Activated naive CD4-positive, alpha-beta T cell treated with anti-CD3 and anti-CD28 coated beads, Interleukin-2, amount 50 U/mL, for 72 hours (primary cell): ENCODE results near the gene OMP. TPM values are rescaled to one million over a fixed set of nuclear protein-coding genes. Genes with fewer than 3 reads are reported as not detected.

Experiments
- ATAC-seq, 2 donors: fragments of 150-1000 bp; cut with Tn5 transposase; 2 replicates each; pipeline ENCODE4 v1.10.0; 2021; ENCODE audit warnings: mild to moderate bottlenecking in 2 of 2, moderate library complexity in 2 of 2
- DNase-seq, 2 donors: peaks; one replicate each; pipeline ENCODE4 v3.0.0; 2021 to 2022; ENCODE audit warnings: low spot score in 2 of 2
- H3K27ac Mint-ChIP-seq, 2 donors: one replicate each; pipeline ENCODE4 v1.8.0; 2022; ENCODE audit warnings: mild to moderate bottlenecking in 2 of 2, mixed read lengths in 2 of 2
- H3K36me3 Mint-ChIP-seq, 2 donors: one replicate each; pipeline ENCODE4 v1.8.0; 2022; ENCODE audit warnings: mixed read lengths in 2 of 2
- H3K9me3 Mint-ChIP-seq, 2 donors: one replicate each; pipeline ENCODE4 v1.8.0; 2022; ENCODE audit warnings: mixed read lengths in 2 of 2
- total RNA-seq, 2 donors: library from RNA; stranded (reverse); gene quantifications; one replicate each; pipeline ENCODE4 v1.2.3, GENCODE V29; 2022

The OMP gene
- total RNA-seq, 2 donors from 2014 or later: not detected

- no peaks in the 10 kb centered on the region for H3K36me3 Mint-ChIP-seq
- no peak overlapping the region for H3K27ac Mint-ChIP-seq
- no peak for ATAC-seq
- H3K9me3 Mint-ChIP-seq: no peaks in the 10 kb centered on the region
- DNase-seq: no peak
Measured at GRCh38 chr11:77109236-77110019, 6.8 kb downstream of the OMP start.

- Mint-ChIP-seq H3K36me3 (no peaks in the 10 kb centered on the region), H3K27ac (no peak overlapping the region), H3K9me3 (no peaks in the 10 kb centered on the region)
- ATAC-seq (no peak), DNase-seq (no peak)
Measured at GRCh38 chr11:77110836-77111235, 8.2 kb downstream of the OMP start.

GRCh38 chr11:77111277-77111676 lies 8.6 kb downstream of the OMP start:
- ATAC-seq: no peak
- Mint-ChIP-seq H3K9me3 (no peaks in the 10 kb centered on the region), H3K27ac (no peak overlapping the region), H3K36me3 (no peaks in the 10 kb centered on the region)
- DNase-seq: no peak

GRCh38 chr11:77111946-77112345 lies 9.3 kb downstream of the OMP start:
- no peak for DNase-seq
- ATAC-seq: no peak
- Mint-ChIP-seq H3K9me3 (no peaks in the 10 kb centered on the region), H3K36me3 (no peaks in the 10 kb centered on the region), H3K27ac (peak overlapping the region in 1 of 2 donors; percentile 57)

GRCh38 chr11:77112641-77113381 lies 10.2 kb downstream of the OMP start:
- H3K9me3 Mint-ChIP-seq: no peaks in the 10 kb centered on the region
- no peak for ATAC-seq
- no peaks in the 10 kb centered on the region for H3K36me3 Mint-ChIP-seq
- no peak for DNase-seq
- peak overlapping the region in 1 of 2 donors; percentile 33 for H3K27ac Mint-ChIP-seq

GRCh38 chr11:77113382-77114088 lies 10.9 kb downstream of the OMP start:
- H3K36me3 Mint-ChIP-seq: no peaks in the 10 kb centered on the region
- no peaks in the 10 kb centered on the region for H3K9me3 Mint-ChIP-seq
- ATAC-seq: no peak
- DNase-seq: no peak
- peak overlapping the region in 1 of 2 donors; percentile 33 for H3K27ac Mint-ChIP-seq

GRCh38 chr11:77114089-77114463 lies 11.4 kb downstream of the OMP start:
- H3K27ac Mint-ChIP-seq: no peak overlapping the region
- ATAC-seq: no peak
- no peaks in the 10 kb centered on the region for H3K9me3 Mint-ChIP-seq
- H3K36me3 Mint-ChIP-seq: no peaks in the 10 kb centered on the region
- DNase-seq: no peak

GRCh38 chr11:77115181-77115611 lies 12.6 kb downstream of the OMP start:
- DNase-seq (no peak), ATAC-seq (peak in 1 of 2 donors; percentile 44)
- Mint-ChIP-seq H3K9me3 (no peaks in the 10 kb centered on the region), H3K27ac (no peak overlapping the region), H3K36me3 (no peaks in the 10 kb centered on the region)

GRCh38 chr11:77115956-77116355 lies 13.3 kb downstream of the OMP start:
- DNase-seq (no peak), ATAC-seq (no peak)
- Mint-ChIP-seq H3K36me3 (no peaks in the 10 kb centered on the region), H3K27ac (no peak overlapping the region), H3K9me3 (no peaks in the 10 kb centered on the region)

- Mint-ChIP-seq H3K36me3 (no peaks in the 10 kb centered on the region), H3K9me3 (no peaks in the 10 kb centered on the region)
- no peak for ATAC-seq
Measured at GRCh38 chr11:77117492-77117891, 14.9 kb downstream of the OMP start.

GRCh38 chr11:77118086-77118485 lies 15.4 kb downstream of the OMP start:
- DNase-seq (no peak), ATAC-seq (no peak)
- H3K36me3 Mint-ChIP-seq: no peaks in the 10 kb centered on the region
- H3K9me3 Mint-ChIP-seq: no peaks in the 10 kb centered on the region
- H3K27ac Mint-ChIP-seq: no peak overlapping the region

More at GRCh38 chr11:77117492-77117891, 14.9 kb downstream of the OMP start:
- H3K27ac Mint-ChIP-seq: no peak overlapping the region
- DNase-seq: no peak

GRCh38 chr11:77118971-77119370 lies 16.3 kb downstream of the OMP start:
- H3K36me3 Mint-ChIP-seq: no peaks in the 10 kb centered on the region

GRCh38 chr11:77119531-77119936 lies 16.9 kb downstream of the OMP start:
- H3K36me3 Mint-ChIP-seq: no peaks in the 10 kb centered on the region
- no peaks in the 10 kb centered on the region for H3K9me3 Mint-ChIP-seq
- H3K27ac Mint-ChIP-seq: no peak overlapping the region
- DNase-seq (no peak), ATAC-seq (no peak)

More at GRCh38 chr11:77118971-77119370, 16.3 kb downstream of the OMP start:
- Mint-ChIP-seq H3K27ac (no peak overlapping the region), H3K9me3 (no peaks in the 10 kb centered on the region)
- ATAC-seq: no peak
- DNase-seq: no peak

GRCh38 chr11:77120571-77120970 lies 17.9 kb downstream of the OMP start:
- ATAC-seq (no peak), DNase-seq (no peak)
- H3K27ac Mint-ChIP-seq: no peak overlapping the region
- H3K9me3 Mint-ChIP-seq: no peaks in the 10 kb centered on the region
- no peaks in the 10 kb centered on the region for H3K36me3 Mint-ChIP-seq

- no peak for DNase-seq
- peak in 1 of 2 donors; percentile 18 for ATAC-seq
- Mint-ChIP-seq H3K36me3 (no peaks in the 10 kb centered on the region), H3K27ac (no peak overlapping the region), H3K9me3 (no peaks in the 10 kb centered on the region)
Measured at GRCh38 chr11:77121096-77121640, 18.5 kb downstream of the OMP start.

GRCh38 chr11:77121876-77122575 lies 19.4 kb downstream of the OMP start:
- no peak overlapping the region for H3K27ac Mint-ChIP-seq

More at GRCh38 chr11:77121876-77122575, 19.4 kb downstream of the OMP start:
- no peaks in the 10 kb centered on the region for H3K36me3 Mint-ChIP-seq
- no peaks in the 10 kb centered on the region for H3K9me3 Mint-ChIP-seq
- DNase-seq: no peak
- ATAC-seq: no peak
